Measurements from ENCODE around the gene NRDC. TPM values are rescaled to one million over a fixed set of nuclear protein-coding genes. Genes with fewer than 3 reads are reported as not detected.

The NRDC gene
- total and polyA plus RNA-seq, 2 experiments from 2014 or later: 129 to 217 TPM

DNA sequence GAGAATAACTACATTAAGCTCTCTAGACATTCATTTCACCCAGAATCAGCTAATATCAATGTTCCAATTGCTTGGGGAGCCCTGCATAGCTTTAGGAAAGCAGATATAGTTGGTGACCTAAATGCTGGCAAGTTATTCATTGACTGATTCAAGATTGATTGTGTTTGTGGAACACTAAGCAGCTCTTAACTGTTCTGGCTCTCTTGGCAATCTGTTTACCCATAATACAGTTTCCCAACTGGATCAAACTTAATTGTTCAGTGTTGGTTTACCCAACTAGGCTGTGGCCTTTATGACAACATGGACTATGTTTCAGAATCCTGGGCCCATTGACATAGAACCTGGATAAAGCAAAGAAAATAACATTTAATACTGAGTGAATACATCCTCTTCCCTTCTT is 83.7 kb downstream of the NRDC start:
- Histone ChIP-seq H4K20me1 (replicated peaks; ENCODE audit: insufficient read depth) (0 out of 2 replicates have a peak, but pooled peaks cover 5% of the 10 kb centered on the region), H2AFZ (no peak overlapping the region), H3K36me3 (ENCODE audit: insufficient read depth) (peaks cover 37% of the 10 kb centered on the region), H3K9me2 (ENCODE audit: insufficient read depth) (no peaks in the 10 kb centered on the region), H3K27me3 (ENCODE audit: insufficient read depth) (no peaks in the 10 kb centered on the region), H3F3A (replicated peaks; ENCODE audit: low read depth) (no peaks in the 10 kb centered on the region), H3K4me2 (no peak overlapping the region), H3K4me1 (ENCODE audit: insufficient read depth) (no peaks in the 10 kb centered on the region), H3K27ac (ENCODE audit: low read depth) (no peak overlapping the region), H3K79me2 (replicated peaks; ENCODE audit: insufficient read depth) (no peaks in the 10 kb centered on the region), H3K4me3 (no peak overlapping the region)
- TF ChIP-seq, protein P1, sequence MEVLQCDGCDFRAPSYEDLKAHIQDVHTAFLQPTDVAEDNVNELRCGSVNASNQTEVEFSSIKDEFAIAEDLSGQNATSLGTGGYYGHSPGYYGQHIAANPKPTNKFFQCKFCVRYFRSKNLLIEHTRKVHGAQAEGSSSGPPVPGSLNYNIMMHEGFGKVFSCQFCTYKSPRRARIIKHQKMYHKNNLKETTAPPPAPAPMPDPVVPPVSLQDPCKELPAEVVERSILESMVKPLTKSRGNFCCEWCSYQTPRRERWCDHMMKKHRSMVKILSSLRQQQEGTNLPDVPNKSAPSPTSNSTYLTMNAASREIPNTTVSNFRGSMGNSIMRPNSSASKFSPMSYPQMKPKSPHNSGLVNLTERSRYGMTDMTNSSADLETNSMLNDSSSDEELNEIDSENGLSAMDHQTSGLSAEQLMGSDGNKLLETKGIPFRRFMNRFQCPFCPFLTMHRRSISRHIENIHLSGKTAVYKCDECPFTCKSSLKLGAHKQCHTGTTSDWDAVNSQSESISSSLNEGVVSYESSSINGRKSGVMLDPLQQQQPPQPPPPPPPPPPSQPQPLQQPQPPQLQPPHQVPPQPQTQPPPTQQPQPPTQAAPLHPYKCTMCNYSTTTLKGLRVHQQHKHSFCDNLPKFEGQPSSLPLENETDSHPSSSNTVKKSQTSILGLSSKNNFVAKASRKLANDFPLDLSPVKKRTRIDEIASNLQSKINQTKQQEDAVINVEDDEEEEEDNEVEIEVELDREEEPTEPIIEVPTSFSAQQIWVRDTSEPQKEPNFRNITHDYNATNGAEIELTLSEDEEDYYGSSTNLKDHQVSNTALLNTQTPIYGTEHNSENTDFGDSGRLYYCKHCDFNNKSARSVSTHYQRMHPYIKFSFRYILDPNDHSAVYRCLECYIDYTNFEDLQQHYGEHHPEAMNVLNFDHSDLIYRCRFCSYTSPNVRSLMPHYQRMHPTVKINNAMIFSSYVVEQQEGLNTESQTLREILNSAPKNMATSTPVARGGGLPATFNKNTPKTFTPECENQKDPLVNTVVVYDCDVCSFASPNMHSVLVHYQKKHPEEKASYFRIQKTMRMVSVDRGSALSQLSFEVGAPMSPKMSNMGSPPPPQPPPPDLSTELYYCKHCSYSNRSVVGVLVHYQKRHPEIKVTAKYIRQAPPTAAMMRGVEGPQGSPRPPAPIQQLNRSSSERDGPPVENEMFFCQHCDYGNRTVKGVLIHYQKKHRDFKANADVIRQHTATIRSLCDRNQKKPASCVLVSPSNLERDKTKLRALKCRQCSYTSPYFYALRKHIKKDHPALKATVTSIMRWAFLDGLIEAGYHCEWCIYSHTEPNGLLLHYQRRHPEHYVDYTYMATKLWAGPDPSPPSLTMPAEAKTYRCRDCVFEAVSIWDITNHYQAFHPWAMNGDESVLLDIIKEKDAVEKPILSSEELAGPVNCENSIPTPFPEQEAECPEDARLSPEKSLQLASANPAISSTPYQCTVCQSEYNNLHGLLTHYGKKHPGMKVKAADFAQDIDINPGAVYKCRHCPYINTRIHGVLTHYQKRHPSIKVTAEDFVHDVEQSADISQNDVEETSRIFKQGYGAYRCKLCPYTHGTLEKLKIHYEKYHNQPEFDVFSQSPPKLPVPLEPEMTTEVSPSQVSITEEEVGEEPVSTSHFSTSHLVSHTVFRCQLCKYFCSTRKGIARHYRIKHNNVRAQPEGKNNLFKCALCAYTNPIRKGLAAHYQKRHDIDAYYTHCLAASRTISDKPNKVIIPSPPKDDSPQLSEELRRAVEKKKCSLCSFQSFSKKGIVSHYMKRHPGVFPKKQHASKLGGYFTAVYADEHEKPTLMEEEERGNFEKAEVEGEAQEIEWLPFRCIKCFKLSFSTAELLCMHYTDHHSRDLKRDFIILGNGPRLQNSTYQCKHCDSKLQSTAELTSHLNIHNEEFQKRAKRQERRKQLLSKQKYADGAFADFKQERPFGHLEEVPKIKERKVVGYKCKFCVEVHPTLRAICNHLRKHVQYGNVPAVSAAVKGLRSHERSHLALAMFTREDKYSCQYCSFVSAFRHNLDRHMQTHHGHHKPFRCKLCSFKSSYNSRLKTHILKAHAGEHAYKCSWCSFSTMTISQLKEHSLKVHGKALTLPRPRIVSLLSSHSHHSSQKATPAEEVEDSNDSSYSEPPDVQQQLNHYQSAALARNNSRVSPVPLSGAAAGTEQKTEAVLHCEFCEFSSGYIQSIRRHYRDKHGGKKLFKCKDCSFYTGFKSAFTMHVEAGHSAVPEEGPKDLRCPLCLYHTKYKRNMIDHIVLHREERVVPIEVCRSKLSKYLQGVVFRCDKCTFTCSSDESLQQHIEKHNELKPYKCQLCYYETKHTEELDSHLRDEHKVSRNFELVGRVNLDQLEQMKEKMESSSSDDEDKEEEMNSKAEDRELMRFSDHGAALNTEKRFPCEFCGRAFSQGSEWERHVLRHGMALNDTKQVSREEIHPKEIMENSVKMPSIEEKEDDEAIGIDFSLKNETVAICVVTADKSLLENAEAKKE (CRISPR knock-in tag; IDR thresholded peaks at IDR 0.05): no peak
- TF ChIP-seq ZNF114 (CRISPR knock-in tag; IDR thresholded peaks at IDR 0.05): no peak
- no peak for TF ChIP-seq CREB1 (CRISPR knock-in tag; IDR thresholded peaks at IDR 0.05; ENCODE audit: low read depth)
- no peak for TF ChIP-seq NANOG (IDR thresholded peaks at IDR 0.05; ENCODE audit: borderline replicate concordance)
- no peak for TF ChIP-seq EZH2 (IDR thresholded peaks at IDR 0.05; ENCODE audit: low read depth, unreplicated experiment)
- TF ChIP-seq, protein P2, sequence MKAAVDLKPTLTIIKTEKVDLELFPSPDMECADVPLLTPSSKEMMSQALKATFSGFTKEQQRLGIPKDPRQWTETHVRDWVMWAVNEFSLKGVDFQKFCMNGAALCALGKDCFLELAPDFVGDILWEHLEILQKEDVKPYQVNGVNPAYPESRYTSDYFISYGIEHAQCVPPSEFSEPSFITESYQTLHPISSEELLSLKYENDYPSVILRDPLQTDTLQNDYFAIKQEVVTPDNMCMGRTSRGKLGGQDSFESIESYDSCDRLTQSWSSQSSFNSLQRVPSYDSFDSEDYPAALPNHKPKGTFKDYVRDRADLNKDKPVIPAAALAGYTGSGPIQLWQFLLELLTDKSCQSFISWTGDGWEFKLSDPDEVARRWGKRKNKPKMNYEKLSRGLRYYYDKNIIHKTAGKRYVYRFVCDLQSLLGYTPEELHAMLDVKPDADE (IDR thresholded peaks at IDR 0.05): no peak
- H3K27ac Mint-ChIP-seq: no peak overlapping the region
- DNase-seq (ENCODE audit: low spot score) (no peak), ATAC-seq (no peak)
- H3K9me3 Mint-ChIP-seq: no peaks in the 10 kb centered on the region
- no peak overlapping the region for H3K4me3 Mint-ChIP-seq
- H3K4me1 Mint-ChIP-seq: no peaks in the 10 kb centered on the region
- peaks cover 59% of the 10 kb centered on the region for H3K36me3 Mint-ChIP-seq (ENCODE audit: low read depth)
- H3K27me3 Mint-ChIP-seq (ENCODE audit: insufficient read depth, low read depth, poor library complexity): no peaks in the 10 kb centered on the region

Measured in GM23338 (cell line).